DOHH2 (cell line): ENCODE data around the gene TWIST2.

Source experiments
- H3F3A ChIP-seq: fragments of 200-600 bp; sonication (generic), shearing (Covaris generic); 2 replicates; pipeline ENCODE4 v1.6.0; 2016; ENCODE audit warnings: antibody characterized with exemption, mild to moderate bottlenecking; ENCODE audit not compliant: control insufficient read depth, insufficient read depth
- H3K27ac ChIP-seq: fragments of 200-600 bp; sonication (generic); 2 replicates; pipeline ENCODE4 v1.5.1; 2014; ENCODE audit warnings: low read depth, mild to moderate bottlenecking, low read length, moderate library complexity
- H3K27me3 ChIP-seq: fragments of 200-600 bp; sonication (generic); 2 replicates; pipeline ENCODE4 v1.6.1; 2014; ENCODE audit warnings: mild to moderate bottlenecking, low read length, mixed read lengths; ENCODE audit not compliant: control insufficient read depth
- H3K36me3 ChIP-seq: fragments of 200-600 bp; sonication (generic); 2 replicates; pipeline ENCODE4 v1.6.1; 2014; ENCODE audit warnings: mild to moderate bottlenecking, low read length, moderate library complexity, mixed read lengths; ENCODE audit not compliant: control insufficient read depth
- H3K4me1 ChIP-seq: fragments of 200-600 bp; sonication (generic); 2 replicates; pipeline ENCODE4 v1.6.1; 2014; ENCODE audit warnings: mild to moderate bottlenecking, low read length, mixed read lengths; ENCODE audit not compliant: control insufficient read depth
- H3K4me2 ChIP-seq: fragments of 200-600 bp; sonication (generic); 2 replicates; pipeline ENCODE4 v1.6.0; 2014; ENCODE audit warnings: mild to moderate bottlenecking, low read length, moderate library complexity
- H3K4me3 ChIP-seq: fragments of 200-600 bp; sonication (generic); 2 replicates; pipeline ENCODE4 v1.5.1; 2014; ENCODE audit warnings: mild to moderate bottlenecking, low read length, mixed read lengths
- H3K79me2 ChIP-seq: fragments of 200-600 bp; sonication (generic); 2 replicates; pipeline ENCODE4 v1.6.1; 2014; ENCODE audit warnings: mild to moderate bottlenecking, low read length, mixed read lengths; ENCODE audit not compliant: control insufficient read depth
- H3K9me2 ChIP-seq: fragments of 200-600 bp; sonication (generic); replicated peaks from 2 replicates; pipeline ENCODE4 v1.6.1; 2014; ENCODE audit warnings: mild to moderate bottlenecking, low read length, mixed read lengths; ENCODE audit not compliant: control insufficient read depth
- H3K9me3 ChIP-seq: fragments of 200-600 bp; sonication (generic); 2 replicates; pipeline ENCODE4 v1.6.1; 2014; ENCODE audit warnings: antibody characterized with exemption, low read length, mixed read lengths; ENCODE audit not compliant: control insufficient read depth, insufficient read depth
- H4K20me1 ChIP-seq: fragments of 200-600 bp; sonication (generic); 2 replicates; pipeline ENCODE4 v1.6.0; 2014; ENCODE audit warnings: low read depth, mild to moderate bottlenecking, antibody characterized with exemption, low read length, moderate library complexity; ENCODE audit not compliant: control insufficient read depth, insufficient read depth
- CTCF ChIP-seq: fragments of 200-600 bp; sonication (generic); IDR thresholded peaks from one replicate; pipeline ENCODE4 v1.5.1; 2014; ENCODE audit warnings: antibody characterized with exemption, mild to moderate bottlenecking, low read depth, low read length; ENCODE audit not compliant: poor library complexity, severe bottlenecking
- EZH2phosphoT487 ChIP-seq: fragments of 200-600 bp; sonication (generic); IDR thresholded peaks from 2 replicates; pipeline ENCODE4 v1.6.1; 2017; ENCODE audit warnings: borderline replicate concordance, mild to moderate bottlenecking, antibody characterized with exemption, low read length, moderate library complexity, mixed read lengths

Gene TWIST2

GRCh38 chr2:238855891-238856580, 8.2 kb downstream of the TWIST2 start:
- Histone ChIP-seq H3F3A (no peaks in the 10 kb centered on the region), H3K4me3 (no peak overlapping the region), H3K4me2 (no peak overlapping the region), H4K20me1 (peaks cover 3% of the 10 kb centered on the region; the same call in 1 of the 2 replicates), H3K9me3 (no peaks in the 10 kb centered on the region), H3K36me3 (no peaks in the 10 kb centered on the region), H3K27me3 (no peaks in the 10 kb centered on the region), H3K9me2 (no peaks in the 10 kb centered on the region), H3K27ac (no peak overlapping the region), H3K79me2 (no peaks in the 10 kb centered on the region), H3K4me1 (no peaks in the 10 kb centered on the region)
- no peak for TF ChIP-seq CTCF
- no peak for TF ChIP-seq EZH2phosphoT487

DNA sequence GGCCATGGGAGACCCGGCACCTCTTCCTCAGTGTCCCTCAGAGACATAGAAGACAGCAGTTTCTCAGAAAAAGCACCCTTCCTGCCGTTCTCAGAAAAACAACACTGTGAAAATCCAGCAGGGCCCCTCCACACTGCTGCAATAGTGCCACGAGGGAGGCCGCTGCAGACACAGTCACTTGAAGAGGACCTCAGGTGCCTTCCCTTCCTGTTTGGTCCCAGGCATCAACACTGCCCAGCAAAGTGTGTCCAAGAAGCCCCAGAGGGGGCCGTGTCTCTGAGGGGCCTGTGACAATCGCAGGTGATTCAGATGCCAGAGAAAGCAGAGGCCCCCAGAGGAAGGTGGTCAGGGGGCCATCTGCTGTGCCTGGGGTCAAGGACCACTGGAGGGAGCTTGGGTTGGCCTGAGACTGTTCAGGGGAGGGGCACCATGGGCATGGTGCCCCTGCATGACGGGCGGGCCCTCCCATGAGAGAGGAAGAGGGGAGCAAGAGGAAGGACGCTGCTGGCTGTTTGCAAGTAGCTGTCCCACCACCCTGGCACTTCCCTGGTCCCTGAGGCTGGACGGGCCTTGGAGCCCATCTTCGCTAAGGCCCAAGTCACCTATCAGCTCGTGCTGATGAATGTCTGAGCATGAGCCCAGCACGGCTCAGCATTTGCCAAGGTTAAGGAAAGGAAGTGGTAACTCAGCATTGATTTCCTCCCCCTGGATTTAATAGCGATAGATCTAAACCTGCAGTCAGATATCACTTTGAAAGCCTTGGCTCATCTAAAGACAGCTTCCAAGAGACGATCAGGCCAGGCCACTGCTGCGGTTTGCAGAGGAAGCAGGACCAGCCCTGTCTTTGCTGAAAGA, 9.1 kb downstream of the TWIST2 start:
- H3K36me3 ChIP-seq, result no peaks in the 10 kb centered on the region
- TF ChIP-seq EZH2phosphoT487 (no peak), CTCF (no peak)
- H3K27ac ChIP-seq, result no peak overlapping the region
- no peaks in the 10 kb centered on the region for H3K27me3 ChIP-seq
- no peak overlapping the region for H3K4me3 ChIP-seq
- H3F3A ChIP-seq, result no peaks in the 10 kb centered on the region
- no peaks in the 10 kb centered on the region for H3K9me2 ChIP-seq
- H3K9me3 ChIP-seq, result no peaks in the 10 kb centered on the region
- H4K20me1 ChIP-seq, result peaks cover 3% of the 10 kb centered on the region; the same call in 1 of the 2 replicates
- no peaks in the 10 kb centered on the region for H3K79me2 ChIP-seq
- H3K4me1 ChIP-seq, result no peaks in the 10 kb centered on the region
- no peak overlapping the region for H3K4me2 ChIP-seq

- H3K79me2 ChIP-seq, result no peaks in the 10 kb centered on the region
Measured at GRCh38 chr2:238857959-238858358, 10.1 kb downstream of the TWIST2 start.

More at GRCh38 chr2:238857959-238858358, 10.1 kb downstream of the TWIST2 start:
- Histone ChIP-seq H4K20me1 (peaks cover 3% of the 10 kb centered on the region; the same call in 1 of the 2 replicates), H3K4me2 (no peak overlapping the region), H3F3A (no peaks in the 10 kb centered on the region), H3K36me3 (no peaks in the 10 kb centered on the region), H3K9me2 (no peaks in the 10 kb centered on the region), H3K4me3 (no peak overlapping the region), H3K27me3 (no peaks in the 10 kb centered on the region), H3K4me1 (no peaks in the 10 kb centered on the region), H3K27ac (no peak overlapping the region), H3K9me3 (no peaks in the 10 kb centered on the region)
- TF ChIP-seq EZH2phosphoT487 (no peak), CTCF (no peak)
